NCI-H1092 treated with DMSO at 0.1 percent for 48 hours (cell line): ENCODE measurements around the gene ST8SIA1.

Source experiments
- DNase-seq: peaks from one replicate; lab custom pipeline; 2025; lab: John Stamatoyannopoulos, UW

ST8SIA1 gene

DNA sequence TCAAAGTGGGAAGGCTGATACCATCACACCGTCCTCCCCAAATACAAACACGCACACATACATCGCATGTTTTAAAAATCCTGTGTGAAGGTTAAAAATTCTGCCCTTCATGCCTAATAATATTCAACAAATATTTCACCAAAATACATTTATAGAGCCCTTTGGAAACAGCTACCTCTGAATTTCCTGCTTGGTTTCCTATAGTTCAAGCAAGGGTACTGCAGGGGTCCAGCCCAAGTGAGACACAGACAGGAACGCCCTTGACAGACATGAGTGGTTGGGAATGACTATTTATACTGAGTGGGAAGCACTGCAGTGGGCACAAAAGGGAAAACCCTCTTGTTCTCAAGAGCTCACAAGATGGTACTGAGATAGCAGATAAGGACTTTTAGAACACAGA is 51.0 kb downstream of the ST8SIA1 start:
- no peak for DNase-seq

DNA sequence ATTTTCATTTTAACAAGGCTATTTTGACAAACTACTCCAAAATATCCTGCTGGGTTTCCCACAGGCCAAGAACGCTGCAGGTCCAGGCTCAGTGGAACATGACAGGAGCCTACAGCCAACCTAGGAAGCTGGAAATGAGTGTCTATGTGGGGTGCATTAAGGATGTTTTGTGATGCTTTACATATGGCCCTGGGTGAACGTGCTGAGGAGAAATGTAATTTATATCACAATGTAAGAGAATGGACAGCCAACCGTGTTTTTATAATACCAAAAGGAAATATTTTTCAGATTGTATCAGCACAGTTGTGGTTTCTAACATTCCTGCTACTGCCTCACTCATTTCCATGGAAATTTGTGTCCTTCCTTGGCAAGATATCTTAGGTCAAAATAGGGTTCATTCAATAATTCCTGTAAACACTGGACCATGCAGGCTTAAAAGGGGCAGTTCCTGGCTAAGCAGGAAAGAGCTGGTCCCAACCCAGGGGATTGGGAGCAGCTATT is 51.5 kb downstream of the ST8SIA1 start:
- no peak for DNase-seq

DNA sequence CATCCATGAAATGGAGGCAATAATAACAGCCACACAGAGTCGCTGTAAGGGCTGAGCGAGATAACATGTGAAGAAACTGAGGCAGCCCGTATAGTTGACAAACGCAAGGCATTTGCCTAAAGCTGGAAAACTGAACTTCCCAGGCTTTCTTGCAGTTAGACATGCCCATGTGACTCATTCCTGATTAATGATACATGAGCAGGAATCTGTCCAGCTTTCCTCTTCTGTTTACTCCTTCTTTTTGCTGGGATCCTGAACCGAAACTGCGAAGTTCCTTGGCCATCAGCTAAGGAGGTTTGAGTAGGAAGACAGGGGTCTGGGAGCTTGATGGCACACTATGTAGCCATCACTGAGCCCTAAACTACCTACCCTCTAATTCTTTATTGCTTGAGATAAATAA is 52.2 kb downstream of the ST8SIA1 start:
- no peak for DNase-seq

DNA sequence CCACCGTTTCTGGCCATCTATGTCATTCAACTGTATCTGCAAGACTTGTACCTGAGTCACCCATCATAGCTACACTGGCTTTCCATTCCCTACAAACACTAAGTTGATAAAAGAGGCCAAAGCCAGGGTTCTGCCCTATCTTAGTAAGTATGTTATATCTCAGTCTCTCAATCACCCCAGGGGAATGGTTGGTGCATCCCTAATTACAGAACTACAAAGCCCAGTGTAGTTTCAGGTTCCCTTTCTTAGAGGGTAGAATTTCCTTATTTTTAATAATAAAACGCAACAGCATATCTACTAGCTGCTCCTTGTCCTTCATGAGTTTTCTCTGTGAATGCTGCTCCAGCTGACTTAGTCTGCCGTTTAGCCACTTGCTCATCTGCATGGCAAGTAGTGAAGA is 57.6 kb downstream of the ST8SIA1 start:
- DNase-seq, result no peak

DNA sequence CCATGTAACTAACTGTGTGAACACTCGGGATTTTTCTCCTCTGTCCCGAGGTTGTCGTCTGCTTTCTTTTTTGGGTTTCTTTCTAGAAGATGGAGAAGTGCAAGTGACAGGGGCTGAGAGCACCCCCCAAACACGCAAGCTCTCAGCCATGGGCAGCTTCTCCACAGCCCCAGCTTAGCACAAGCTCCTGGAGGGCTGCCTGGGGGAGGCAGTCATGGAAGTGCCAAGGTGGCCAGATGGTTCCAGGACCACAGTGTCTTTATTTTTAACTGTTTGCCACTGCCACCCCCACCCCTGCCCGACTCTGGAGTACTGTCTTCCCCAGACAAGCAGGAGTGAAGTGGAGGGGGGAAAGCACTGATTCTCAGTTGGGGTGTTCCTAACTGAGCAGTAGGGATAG is 58.2 kb downstream of the ST8SIA1 start:
- DNase-seq, result no peak

DNA sequence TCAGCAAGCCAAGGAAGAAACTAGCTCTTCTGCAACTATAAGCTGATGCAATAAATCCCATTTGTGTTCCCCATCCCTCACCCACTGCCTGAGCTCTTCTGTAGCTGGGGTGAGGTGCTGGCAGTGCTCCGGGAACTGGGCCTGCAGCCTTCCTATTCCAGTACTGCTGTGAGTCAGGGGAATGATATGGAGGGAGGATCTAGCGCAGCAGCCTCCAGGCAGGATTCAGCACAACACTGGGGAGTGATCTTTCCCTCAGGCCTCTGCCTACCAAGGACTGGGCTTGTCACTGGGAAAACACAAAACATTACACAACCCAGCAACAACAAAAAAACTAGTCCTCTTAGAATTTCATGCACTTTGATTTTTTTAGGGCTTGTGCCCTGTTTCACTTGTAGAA is 58.7 kb downstream of the ST8SIA1 start:
- DNase-seq, result no peak

DNA sequence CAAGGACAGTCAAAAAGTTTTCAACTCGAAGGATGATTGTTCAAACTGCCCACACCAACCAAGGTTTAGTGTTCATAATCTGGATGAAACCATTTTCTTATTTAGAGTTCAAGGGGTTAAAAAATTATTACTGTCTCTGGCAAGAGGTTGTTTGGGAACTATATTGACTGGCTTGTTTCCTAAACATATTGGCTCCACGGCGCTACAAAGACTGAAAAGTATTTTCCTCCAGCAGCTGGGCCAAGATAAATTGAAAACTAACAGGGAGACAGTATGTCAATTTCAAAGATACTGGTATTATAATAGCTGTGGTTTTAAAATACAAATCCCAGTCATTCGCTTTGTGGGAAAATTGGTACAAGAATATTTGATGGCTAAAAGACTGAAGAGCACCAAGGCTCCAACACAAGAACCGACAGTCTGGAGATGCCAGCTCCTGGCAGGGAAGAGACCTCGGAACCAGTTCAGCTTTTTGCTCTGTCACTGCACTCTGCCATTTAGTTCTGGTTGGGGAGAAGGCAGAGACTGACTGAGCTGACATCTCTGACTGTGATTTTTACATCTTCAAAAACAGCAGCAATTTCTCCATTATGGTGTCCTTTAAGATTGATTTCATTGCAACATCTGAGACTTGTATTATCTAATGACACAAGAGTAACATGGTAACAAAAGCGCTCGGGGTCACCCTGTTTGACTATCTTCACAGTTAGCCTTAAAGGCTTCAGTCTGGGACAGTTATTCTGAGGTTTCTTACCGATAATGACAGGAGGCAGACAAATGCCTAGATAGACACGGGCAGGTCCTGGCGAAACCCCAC is 62.0 kb downstream of the ST8SIA1 start:
- DNase-seq, result no peak

DNA sequence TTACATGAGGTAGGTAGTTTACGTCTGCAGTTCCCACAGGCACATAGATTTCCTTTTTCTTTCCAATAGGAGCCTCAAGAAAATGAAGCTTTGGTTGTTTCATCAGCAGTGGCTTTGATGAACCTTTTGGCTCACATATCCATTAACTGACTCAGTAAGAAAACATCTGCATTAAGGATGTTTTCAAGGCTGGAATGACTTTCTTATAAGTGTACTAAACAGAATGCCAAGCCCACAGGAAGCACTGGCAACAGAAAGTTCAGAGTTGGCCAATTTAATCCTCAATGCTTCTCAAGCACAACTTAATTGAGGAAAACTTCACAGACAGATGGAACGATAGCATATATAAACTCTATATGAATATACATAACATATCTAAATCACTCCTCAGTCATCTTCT is 63.5 kb downstream of the ST8SIA1 start:
- no peak for DNase-seq

DNA sequence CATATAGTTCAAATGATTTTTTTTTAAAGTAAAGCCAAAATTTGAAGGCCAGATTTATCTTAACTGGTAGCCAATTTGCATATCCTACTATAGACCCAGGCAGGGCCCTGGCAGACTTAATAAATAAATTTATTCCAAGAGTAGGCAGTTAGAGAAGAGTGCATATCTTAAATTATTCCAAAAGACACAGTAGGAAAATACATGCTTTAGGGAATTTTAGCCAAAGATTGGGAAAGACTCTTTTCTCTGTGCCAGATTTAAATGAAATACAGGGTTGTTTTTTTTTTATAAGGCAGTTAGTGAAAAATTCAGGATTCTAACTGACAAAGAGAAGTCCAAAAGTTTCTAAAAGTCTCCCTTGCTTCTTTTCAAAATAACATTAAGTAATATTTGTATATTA is 65.5 kb downstream of the ST8SIA1 start:
- no peak for DNase-seq

DNA sequence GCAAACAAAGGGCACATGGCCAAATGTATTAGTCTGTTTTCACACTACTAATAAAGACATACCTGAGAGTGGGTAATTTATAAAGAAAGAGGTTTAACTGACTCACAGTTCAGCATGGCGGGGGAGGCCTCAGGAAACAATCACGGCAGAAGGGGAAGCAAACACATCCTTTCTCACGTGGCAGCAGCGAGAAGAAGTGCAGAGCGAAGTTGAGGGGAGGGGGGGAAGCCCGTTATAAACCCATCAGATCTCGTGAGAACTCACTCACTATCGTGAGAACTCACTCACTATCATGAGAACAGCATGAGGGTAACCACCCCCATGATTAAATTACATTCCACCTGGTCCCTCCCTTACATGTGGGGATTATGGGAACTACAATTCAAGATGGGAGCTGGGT is 66.1 kb downstream of the ST8SIA1 start:
- DNase-seq, result no peak

DNA sequence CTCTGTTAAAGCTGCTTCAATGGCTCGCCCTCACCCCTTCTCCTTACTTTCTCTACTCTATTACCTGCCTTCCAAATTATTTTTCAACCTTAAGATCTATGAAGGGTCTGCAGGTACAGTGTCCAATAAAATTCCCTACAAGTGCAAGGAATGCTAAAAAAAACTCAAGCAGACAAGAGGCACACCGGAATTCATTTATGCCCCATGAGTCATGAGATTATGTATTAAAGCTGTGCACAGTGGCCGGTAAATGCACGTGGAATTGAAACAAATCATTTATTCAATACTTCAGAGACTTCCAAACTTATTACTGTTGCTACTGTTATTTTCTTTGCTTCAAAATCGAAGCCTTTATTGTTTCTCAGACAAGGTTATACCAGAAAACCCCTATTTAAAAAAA is 68.4 kb downstream of the ST8SIA1 start:
- DNase-seq, result no peak

DNA sequence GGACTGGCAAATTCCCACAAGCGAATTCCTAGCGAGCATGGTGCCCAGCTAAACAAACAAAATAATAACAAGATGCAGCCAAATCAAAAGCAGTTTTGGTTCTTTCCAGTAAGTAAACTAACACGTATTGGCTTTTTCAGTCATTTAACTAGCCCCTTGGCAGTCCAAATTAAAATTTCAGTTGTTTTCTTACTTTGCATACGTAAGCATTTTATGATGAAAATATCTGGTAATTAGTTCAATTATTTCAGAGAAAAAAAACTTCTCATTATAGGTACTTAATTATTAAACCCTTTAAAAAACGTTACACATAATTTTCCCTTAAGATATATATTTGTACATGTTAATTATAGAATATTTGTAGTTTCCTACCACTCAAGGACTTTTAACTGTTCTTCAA is 70.1 kb downstream of the ST8SIA1 start:
- DNase-seq, result no peak

DNA sequence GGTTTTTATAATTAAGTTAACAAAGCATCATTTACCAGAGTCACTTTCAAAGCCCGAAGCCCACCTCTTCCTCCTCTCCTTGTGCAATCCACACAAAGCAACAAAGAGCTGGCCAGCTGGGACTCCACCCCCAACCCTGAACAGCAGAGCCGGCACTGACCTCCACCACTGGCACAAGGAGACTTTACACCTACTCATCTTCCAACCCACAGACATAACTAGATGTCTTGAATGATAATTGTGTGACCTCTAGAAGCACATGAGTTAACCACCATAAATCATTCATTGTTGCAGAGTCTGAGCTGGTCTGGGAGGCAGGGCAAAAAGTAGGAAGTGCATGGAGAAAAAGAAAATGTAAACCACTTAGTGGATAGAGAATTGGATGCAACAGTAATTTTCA is 72.2 kb downstream of the ST8SIA1 start:
- DNase-seq, result no peak

DNA sequence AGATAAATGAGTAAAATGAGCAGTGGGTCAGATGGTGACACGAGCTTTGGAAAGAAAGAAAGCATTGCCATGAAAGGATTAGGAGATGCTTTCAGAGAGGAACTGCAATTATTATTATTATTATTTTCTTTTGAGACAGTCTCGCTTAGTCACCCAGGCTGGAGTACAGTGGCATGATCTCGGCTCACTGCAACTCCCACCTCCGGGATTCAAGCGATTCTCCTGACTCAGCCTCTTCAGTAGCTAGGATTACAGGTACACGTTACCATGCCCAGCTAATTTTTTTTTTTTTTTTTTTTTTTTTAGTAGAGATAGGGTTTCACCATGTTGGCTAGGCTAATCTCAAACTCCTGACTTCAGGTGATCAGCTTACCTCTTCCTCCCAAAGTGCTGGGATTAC is 77.4 kb downstream of the ST8SIA1 start:
- DNase-seq, result no peak

DNA sequence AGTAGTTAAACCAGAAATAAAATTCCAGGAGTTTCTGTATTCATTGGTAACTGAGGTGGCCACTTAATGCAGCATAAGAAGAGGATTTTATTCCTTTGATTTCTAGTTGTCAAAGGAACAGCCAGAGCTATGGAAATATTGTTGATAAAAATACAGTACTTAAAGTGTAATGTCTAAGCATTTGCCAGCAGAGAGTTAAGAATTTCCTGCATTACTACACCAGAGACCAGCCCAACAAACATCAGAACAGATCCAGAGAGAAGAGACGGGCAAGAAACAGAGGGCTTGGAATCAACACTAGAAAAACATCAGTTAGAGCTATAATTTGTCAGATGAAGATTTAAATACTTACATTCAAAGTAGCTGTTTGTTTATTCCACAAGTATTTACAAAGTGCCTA is 77.9 kb downstream of the ST8SIA1 start:
- no peak for DNase-seq

DNA sequence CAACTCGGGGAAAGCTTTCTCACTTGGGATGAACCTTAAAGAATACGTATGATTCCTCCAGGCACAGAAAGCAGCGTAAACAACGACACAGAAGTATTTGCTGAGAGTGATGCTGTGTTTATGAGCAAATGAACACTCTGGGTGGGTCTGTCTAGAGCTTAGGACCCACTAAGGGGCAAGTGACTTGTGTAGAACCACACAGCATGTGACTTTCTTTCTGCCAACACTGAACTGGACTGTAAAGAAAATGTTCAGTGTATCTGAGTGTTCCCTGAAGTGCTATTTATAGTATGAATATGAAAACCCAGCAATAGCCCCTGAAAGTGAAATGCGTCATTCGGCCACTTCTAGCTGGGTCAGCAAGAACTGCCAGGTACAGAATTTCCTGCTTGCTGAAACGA is 78.5 kb downstream of the ST8SIA1 start:
- DNase-seq, result no peak

DNA sequence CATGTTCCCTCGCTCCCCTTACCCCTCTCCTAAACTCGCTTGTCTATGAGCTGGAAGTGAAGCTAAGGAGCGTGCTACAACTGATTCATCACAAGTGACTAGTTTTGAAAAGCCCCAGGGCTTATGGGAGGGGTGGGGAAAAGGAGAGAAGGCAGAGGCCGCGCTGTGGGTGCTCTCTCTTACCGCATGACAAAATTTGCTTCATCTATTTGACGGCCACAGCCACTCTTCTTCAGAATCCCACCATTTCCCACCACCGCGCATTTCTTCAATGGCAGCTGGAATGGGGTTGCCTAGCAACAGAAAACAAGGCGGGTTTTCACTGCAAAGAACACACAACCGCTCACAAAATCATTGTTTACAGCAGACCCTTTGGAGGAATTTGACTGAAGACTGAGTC is 79.4 kb downstream of the ST8SIA1 start:
- DNase-seq, result no peak

DNA sequence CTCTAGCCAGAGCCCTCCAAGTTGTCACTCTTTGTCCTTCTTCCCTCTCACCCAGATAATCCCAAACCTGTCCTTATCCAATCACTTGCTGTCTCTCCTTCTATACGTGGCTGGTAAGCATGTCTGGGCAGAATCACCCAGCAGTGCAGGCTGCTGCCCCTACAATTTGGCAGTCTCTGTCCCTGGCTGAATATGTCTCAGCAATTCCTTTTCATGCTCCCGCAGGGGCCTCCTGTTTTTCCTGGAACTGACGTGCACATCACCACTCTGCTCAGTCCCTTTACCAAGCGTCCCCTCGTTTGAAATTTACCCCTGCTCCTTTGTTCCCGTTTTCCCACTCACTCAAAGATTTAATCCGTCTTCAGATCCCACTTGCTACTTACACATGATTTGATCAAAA is 80.0 kb downstream of the ST8SIA1 start:
- DNase-seq, result no peak

DNA sequence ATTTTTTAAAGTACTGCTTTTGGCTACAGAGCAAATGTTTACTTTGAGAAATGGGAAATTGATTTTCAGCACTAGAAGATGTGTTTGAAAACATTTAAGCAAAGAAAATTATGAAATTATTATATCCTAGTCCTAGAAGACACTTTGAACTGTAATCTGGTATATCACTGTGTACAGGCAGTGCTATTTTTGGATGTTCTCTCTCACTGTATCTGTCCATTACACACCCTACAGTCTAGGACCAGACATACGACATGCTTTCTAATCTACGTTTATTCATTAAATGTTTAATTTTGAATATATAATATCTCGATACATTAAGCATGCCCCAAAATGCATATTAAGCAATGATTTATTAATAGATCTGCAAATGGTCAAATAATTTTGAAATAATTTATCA is 82.5 kb downstream of the ST8SIA1 start:
- no peak for DNase-seq

DNA sequence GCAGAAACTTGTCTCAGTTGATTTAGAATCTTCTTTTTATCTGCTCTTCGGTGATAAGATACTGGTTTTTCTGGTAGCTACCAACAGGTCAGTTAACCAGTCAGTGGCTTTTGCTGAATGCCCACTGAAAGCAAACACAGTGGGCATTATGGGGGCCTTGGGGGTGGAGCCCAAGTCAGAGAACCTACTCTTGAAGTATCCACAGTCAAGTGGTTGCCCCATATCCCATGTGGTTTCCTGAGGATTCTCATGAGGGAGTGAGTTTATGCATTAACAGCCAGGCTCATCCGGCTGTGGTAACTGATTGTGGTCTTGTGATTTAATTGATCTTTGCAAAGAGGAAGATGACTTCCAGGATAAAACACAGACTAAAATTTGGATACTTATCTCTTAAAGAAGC is 83.7 kb downstream of the ST8SIA1 start:
- no peak for DNase-seq

DNA sequence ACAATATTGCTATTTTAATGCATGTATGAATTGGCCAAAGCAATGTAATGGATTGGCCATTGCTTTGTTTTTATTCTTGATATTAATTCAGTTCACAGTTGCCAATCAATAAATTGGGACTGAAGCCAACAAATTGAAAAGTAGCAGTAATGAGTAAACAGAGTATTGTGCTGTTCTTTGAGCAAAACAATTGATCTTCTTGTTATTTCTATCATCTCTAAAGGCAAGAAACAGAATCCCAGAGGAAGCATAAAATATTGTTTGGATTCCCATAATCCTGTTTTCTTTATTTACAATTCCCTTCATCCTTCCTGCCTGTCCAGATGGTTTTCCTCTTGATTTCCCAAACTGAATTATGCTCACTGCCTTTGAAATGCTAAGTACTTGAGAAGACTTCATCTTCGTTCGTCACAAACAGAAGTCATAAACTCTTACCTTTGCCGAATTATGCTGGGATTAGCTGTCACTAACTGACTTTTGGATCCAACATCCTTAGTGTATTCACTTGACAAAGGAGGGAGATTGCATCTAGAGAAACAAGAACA is 85.9 kb downstream of the ST8SIA1 start:
- DNase-seq, result no peak

DNA sequence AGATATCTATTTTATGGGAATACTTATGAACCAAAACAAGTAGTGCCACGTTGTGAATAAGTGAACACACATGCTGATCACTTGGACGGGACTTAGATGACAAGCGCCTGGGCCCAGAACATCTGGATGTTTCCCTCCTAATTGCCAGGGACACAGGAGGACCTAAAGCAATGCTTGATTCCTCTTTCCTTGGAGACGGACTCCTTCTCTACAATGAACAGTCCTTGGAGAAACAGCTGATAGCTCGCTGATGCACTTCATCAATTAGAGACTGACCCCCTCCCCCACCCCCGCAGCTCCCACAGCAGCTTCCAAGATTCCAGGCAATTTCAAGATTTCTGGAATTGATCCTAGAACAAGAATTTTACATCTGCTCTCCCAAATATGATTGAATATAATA is 86.4 kb downstream of the ST8SIA1 start:
- DNase-seq, result no peak

DNA sequence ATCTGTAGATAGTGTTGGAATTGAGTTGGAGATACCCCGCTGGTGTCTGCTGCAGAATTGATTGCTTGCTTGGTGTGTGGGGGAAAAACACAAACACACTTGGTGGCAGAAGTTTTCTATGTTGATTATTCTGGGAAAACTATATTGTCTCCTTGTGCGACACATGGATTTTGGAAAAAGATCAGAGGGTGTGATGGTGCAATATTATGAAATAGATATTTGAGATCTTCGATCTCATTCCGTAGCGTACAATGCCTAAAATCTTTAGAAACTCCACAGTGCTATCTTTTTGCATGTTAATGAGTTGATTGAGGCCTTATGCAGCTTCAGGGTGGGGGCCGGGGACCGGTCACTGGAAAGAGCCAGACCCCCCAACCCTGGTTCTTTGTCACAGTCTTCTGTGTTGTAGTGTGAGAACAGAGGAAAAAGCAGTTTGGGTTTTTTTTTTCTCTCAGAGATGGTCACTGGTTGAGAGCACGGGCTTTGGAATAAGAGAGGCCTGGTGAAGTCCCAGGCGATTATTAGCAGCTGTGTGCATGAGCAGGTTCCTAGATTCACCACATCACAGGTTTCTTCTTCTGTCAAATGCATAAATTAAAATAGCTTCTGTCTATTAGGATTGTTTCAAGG is 88.2 kb downstream of the ST8SIA1 start:
- no peak for DNase-seq

DNA sequence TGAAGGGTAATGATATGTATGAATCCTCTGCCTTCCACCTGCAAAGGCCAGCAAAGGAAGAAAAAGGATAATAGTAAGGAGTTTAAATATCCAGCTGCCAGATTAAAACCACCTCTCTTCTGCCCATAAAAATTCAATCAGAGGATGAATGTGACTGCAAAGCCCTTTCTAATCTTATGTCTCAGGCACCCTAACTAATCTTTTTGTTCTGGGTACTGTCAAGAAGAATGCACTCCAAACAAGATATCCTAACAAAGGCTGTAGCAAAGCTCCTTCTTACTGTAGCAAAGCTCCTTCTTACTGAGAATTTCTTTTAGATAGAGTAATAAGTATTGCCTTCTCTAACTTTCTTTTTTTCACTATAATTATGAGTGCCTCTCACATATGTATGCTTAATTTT is 91.8 kb downstream of the ST8SIA1 start:
- no peak for DNase-seq
